Right lobe of liver (tissue), 4 donors: ENCODE measurements around the gene CDH1.

Experiments
- POLR2A ChIP-seq: fragments of 450-650 bp; IDR thresholded peaks from one replicate; pipeline ENCODE4 v1.6.1; 2017; ENCODE audit warnings: antibody characterized with exemption, mild to moderate bottlenecking
- TF ChIP-seq, protein P1 (sequence below), 4 donors: fragments of 200-600 bp in 3 of 4; fragments of 450-650 bp in 1 of 4; IDR thresholded peaks; one replicate each; pipeline versions ENCODE4 v1.5.1 to v1.8.0; 2016 to 2022; ENCODE audit warnings: antibody characterized with exemption in 4 of 4, mild to moderate bottlenecking in 2 of 4
- donor health status: DM: no; HTN: no; CAD: no.
- donor health status: DM: no; HTN: no; CAD: no.
- donor health status: DM: no; HTN: yes; CAD: no.

DNA sequence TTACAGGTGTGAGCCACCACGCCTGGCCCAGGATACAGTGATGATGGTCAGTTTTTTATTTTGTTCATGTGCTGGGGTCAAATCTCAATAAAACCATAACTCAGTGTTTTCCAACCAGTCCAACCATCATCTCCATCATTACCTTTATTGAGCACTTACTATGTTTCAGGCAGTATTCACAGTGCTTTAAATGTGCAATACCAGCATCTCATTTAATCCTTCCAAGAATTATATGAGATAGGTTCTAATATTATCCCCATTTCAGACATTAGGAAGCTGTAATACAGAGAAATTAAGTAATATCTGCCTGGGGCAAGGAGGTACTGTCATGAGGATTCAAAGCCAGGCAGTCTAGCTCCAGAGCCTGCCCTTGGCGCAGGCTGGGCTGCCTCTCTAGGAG is 69.3 kb downstream of the CDH1 start:
- TF ChIP-seq, protein P1, sequence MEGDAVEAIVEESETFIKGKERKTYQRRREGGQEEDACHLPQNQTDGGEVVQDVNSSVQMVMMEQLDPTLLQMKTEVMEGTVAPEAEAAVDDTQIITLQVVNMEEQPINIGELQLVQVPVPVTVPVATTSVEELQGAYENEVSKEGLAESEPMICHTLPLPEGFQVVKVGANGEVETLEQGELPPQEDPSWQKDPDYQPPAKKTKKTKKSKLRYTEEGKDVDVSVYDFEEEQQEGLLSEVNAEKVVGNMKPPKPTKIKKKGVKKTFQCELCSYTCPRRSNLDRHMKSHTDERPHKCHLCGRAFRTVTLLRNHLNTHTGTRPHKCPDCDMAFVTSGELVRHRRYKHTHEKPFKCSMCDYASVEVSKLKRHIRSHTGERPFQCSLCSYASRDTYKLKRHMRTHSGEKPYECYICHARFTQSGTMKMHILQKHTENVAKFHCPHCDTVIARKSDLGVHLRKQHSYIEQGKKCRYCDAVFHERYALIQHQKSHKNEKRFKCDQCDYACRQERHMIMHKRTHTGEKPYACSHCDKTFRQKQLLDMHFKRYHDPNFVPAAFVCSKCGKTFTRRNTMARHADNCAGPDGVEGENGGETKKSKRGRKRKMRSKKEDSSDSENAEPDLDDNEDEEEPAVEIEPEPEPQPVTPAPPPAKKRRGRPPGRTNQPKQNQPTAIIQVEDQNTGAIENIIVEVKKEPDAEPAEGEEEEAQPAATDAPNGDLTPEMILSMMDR (IDR thresholded peaks at IDR 0.05), result no peak
- TF ChIP-seq POLR2A, result no peak
